GM18517 (cell line): Measurements from ENCODE around the gene RAD51D.
"Not testable (repeated sequence)": the region's sequence is repeated elsewhere in the genome, so short reads cannot be mapped to it uniquely, and the experiment has no call there.

Experiments
- ATAC-seq: cut with Tn5 transposase; IDR thresholded peaks from one replicate; pipeline ENCODE4 v1.9.1; 2021; ENCODE audit warnings: mild to moderate bottlenecking, moderate library complexity; ENCODE audit not compliant: unreplicated experiment

RAD51D gene

GRCh38 chr17:35069311-35069710, 50.3 kb downstream of the RAD51D start:
- ATAC-seq, result no peak

GRCh38 chr17:35068249-35068648, 51.4 kb downstream of the RAD51D start:
- no peak for ATAC-seq

- no peak for ATAC-seq
Observed at GRCh38 chr17:35065880-35066279, 53.8 kb downstream of the RAD51D start.

GRCh38 chr17:35064516-35065215, 55.0 kb downstream of the RAD51D start:
- ATAC-seq, result no peak

- peak; percentile 81 for ATAC-seq
Observed at GRCh38 chr17:35063514-35064223, 56.0 kb downstream of the RAD51D start, which contains the start of gene RFFL. RFFL (minus strand) TSS chr17:35063707; CDS start chr17:35026553, 37,154 bp downstream.

- ATAC-seq, result no peak
Observed at GRCh38 chr17:35062308-35062707, 57.4 kb downstream of the RAD51D start.

GRCh38 chr17:35057332-35057915, 62.2 kb downstream of the RAD51D start:
- ATAC-seq, result no peak

GRCh38 chr17:35056013-35056412, 63.6 kb downstream of the RAD51D start:
- no peak for ATAC-seq

- ATAC-seq, result no peak
Observed at GRCh38 chr17:35053204-35053603, 66.5 kb downstream of the RAD51D start.

- ATAC-seq, result no peak
Observed at GRCh38 chr17:35052780-35053179, 66.9 kb downstream of the RAD51D start.

GRCh38 chr17:35052241-35052610, 67.4 kb downstream of the RAD51D start:
- no peak for ATAC-seq

- ATAC-seq, result peak; percentile 27
Observed at GRCh38 chr17:35051579-35052240, 68.0 kb downstream of the RAD51D start.

- peak; percentile 72 for ATAC-seq
Observed at GRCh38 chr17:35051183-35051578, 68.5 kb downstream of the RAD51D start.

GRCh38 chr17:35050170-35050569, 69.5 kb downstream of the RAD51D start:
- no peak for ATAC-seq

- ATAC-seq, result no peak
Observed at GRCh38 chr17:35048685-35049379, 70.8 kb downstream of the RAD51D start.

GRCh38 chr17:35046740-35047283, 72.8 kb downstream of the RAD51D start:
- no peak for ATAC-seq

GRCh38 chr17:35046245-35046644, 73.4 kb downstream of the RAD51D start:
- ATAC-seq, result no peak

- ATAC-seq, result not testable (repeated sequence)
Observed at GRCh38 chr17:35045458-35045979, 74.1 kb downstream of the RAD51D start.

- no peak for ATAC-seq
Observed at GRCh38 chr17:35044181-35044580, 75.5 kb downstream of the RAD51D start.
